Erythroblast (primary cell): ENCODE data around the gene CDC42SE2.

ENCODE experiments used
- GATA1 ChIP-seq: IDR thresholded peaks from 2 replicates; pipeline ENCODE4 v1.6.1; 2011; ENCODE audit warnings: low read depth, mild to moderate bottlenecking, control low read depth, low read length, moderate library complexity
- POLR2A ChIP-seq: IDR thresholded peaks from 2 replicates; pipeline ENCODE4 v1.6.1; 2011; ENCODE audit warnings: mild to moderate bottlenecking, low read length

DNA sequence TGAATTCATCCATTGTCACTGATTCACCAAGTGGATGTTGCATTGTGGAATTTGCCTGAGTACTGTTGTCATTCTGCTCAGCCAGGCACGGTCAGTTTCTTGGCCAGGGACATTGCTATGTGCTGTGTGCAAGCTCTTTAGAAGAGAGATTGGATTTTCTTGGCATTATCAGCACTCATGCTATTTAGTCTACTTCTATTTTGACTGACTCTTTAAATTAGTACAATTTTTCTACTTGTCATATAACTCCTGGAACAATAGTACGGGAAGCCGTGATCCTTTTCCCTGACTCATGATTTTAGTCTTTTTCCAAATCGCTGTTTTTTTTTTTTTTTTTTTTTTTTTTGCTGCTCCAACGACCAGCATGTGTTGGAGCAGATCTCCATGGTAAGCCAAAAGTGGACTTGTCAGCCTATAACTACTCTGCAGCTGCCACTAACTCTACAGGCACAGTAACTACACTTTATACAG lies 129.7 kb downstream of the CDC42SE2 start:
- TF ChIP-seq POLR2A, result no peak
- TF ChIP-seq GATA1, result no peak
